ENCODE results near the gene APOO. TPM values are rescaled to one million over a fixed set of nuclear protein-coding genes. Genes with fewer than 3 reads are reported as not detected.

The APOO gene
- total and polyA plus RNA-seq, 2 of the 13 experiments (the other 11 are each of a cell fraction or from before 2014, with no cell fraction given) = 9.7 to 22.1 TPM

DNA sequence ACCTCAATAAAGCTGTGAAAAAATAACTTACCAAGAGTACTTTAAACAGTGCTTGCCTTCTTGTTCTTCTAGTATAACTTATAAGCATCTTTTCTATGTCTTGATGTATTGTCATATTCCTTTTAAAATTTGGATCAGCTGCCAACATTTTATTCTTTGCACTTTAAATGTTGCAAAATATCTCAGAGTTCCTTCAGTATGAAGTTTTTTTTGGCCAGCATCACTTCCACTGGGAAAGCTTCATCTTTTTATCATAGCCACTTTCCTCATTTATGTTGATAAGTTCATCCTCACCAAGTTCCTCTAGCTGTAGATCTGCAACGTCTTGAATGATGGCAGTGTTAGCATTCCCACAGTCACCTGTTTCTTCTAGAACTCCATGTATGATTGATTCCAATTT, 24.3 kb upstream of the APOO start (continued):
- TF ChIP-seq, protein P1, sequence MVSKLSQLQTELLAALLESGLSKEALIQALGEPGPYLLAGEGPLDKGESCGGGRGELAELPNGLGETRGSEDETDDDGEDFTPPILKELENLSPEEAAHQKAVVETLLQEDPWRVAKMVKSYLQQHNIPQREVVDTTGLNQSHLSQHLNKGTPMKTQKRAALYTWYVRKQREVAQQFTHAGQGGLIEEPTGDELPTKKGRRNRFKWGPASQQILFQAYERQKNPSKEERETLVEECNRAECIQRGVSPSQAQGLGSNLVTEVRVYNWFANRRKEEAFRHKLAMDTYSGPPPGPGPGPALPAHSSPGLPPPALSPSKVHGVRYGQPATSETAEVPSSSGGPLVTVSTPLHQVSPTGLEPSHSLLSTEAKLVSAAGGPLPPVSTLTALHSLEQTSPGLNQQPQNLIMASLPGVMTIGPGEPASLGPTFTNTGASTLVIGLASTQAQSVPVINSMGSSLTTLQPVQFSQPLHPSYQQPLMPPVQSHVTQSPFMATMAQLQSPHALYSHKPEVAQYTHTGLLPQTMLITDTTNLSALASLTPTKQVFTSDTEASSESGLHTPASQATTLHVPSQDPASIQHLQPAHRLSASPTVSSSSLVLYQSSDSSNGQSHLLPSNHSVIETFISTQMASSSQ (IDR thresholded peaks at IDR 0.05; ENCODE audit: low read depth) = no peak
- TF ChIP-seq, protein P1 (CRISPR knock-in tag; IDR thresholded peaks at IDR 0.05; ENCODE audit: borderline replicate concordance) = no peak
- TF ChIP-seq THAP11 (CRISPR knock-in tag; IDR thresholded peaks at IDR 0.05) (no peak), SP140L (CRISPR knock-in tag; IDR thresholded peaks at IDR 0.05; ENCODE audit: borderline replicate concordance) (no peak)
- TF ChIP-seq, protein P2, sequence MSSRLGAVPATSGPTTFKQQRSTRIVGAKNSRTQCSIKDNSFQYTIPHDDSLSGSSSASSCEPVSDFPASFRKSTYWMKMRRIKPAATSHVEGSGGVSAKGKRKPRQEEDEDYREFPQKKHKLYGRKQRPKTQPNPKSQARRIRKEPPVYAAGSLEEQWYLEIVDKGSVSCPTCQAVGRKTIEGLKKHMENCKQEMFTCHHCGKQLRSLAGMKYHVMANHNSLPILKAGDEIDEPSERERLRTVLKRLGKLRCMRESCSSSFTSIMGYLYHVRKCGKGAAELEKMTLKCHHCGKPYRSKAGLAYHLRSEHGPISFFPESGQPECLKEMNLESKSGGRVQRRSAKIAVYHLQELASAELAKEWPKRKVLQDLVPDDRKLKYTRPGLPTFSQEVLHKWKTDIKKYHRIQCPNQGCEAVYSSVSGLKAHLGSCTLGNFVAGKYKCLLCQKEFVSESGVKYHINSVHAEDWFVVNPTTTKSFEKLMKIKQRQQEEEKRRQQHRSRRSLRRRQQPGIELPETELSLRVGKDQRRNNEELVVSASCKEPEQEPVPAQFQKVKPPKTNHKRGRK (CRISPR knock-in tag; IDR thresholded peaks at IDR 0.05) = no peak

DNA sequence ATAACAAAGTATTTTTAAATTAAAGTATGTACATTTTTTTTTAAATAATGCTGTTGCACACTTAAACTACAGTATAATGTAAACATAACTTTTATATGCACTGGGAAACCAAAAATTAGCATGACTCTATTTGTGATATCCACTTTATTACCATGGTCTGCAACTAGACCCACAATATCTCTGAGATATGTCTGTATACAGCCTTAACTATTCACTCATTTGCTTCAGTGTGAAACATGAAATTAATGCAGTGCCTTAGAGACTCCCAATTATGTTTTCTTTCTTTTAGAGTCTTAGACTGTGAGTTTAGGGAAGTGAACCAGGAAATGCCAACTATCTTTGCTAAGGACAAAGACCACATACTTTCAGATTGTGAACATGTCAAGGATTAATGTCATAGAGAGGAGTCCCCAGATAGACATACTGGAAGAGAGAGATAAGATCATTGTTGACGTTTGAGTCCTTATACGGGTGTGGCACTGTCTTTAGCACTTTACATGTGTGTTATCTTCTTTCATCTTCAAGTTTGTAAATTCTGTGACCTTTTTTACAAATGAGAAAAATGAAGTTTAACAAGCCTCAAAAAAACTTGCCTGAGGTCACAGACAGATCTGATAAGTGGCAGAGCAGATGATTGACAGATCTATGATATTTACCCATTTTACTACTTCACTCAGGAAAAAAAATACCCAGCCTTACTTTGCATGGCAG, 23.3 kb upstream of the APOO start:
- intact Hi-C loops (cut with micrococcal nuclease; ENCODE audit: unreplicated experiment) = no loop called here
- H3K27ac ChIP-seq (ENCODE audit: extremely low read length, insufficient read depth, low read length) = no peak overlapping the region
- FAIRE-seq (no peak), DNase-seq (ENCODE audit: low spot score) (no peak), ATAC-seq (no peak)
- H3K9me3 ChIP-seq (ENCODE audit: low read length) = no peaks in the 10 kb centered on the region
- H3K79me2 ChIP-seq (ENCODE audit: insufficient read depth, low read length) = no peaks in the 10 kb centered on the region
- no peak for TF ChIP-seq ZNF616 (CRISPR knock-in tag; IDR thresholded peaks at IDR 0.05; ENCODE audit: low read depth)
- TF ChIP-seq ZNF317 (CRISPR knock-in tag; IDR thresholded peaks at IDR 0.05) = no peak
- TF ChIP-seq ZNF121 (CRISPR knock-in tag; IDR thresholded peaks at IDR 0.05) = no peak
- TF ChIP-seq, protein P3, sequence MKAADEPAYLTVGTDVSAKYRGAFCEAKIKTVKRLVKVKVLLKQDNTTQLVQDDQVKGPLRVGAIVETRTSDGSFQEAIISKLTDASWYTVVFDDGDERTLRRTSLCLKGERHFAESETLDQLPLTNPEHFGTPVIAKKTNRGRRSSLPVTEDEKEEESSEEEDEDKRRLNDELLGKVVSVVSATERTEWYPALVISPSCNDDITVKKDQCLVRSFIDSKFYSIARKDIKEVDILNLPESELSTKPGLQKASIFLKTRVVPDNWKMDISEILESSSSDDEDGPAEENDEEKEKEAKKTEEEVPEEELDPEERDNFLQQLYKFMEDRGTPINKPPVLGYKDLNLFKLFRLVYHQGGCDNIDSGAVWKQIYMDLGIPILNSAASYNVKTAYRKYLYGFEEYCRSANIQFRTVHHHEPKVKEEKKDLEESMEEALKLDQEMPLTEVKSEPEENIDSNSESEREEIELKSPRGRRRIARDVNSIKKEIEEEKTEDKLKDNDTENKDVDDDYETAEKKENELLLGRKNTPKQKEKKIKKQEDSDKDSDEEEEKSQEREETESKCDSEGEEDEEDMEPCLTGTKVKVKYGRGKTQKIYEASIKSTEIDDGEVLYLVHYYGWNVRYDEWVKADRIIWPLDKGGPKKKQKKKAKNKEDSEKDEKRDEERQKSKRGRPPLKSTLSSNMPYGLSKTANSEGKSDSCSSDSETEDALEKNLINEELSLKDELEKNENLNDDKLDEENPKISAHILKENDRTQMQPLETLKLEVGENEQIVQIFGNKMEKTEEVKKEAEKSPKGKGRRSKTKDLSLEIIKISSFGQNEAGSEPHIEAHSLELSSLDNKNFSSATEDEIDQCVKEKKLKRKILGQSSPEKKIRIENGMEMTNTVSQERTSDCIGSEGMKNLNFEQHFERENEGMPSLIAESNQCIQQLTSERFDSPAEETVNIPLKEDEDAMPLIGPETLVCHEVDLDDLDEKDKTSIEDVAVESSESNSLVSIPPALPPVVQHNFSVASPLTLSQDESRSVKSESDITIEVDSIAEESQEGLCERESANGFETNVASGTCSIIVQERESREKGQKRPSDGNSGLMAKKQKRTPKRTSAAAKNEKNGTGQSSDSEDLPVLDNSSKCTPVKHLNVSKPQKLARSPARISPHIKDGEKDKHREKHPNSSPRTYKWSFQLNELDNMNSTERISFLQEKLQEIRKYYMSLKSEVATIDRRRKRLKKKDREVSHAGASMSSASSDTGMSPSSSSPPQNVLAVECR (CRISPR knock-in tag; IDR thresholded peaks at IDR 0.05; ENCODE audit: borderline replicate concordance) = no peak
- 0 out of 2 replicates have a peak, but pooled peaks cover 7% of the 10 kb centered on the region for H3K4me1 ChIP-seq (ENCODE audit: insufficient read depth, low read length)
- ChIA-PET CTCF (ENCODE audit: low intra/inter-chr PET ratio, low total read pairs) (no interaction called here), POLR2A (no interaction called here)
- in situ Hi-C loops (cut with HindIII; ENCODE audit: extremely low pct_ligation_motif_present, low pct_unique_long_range_greater_than_20kb) = no loop called here
- H3K36me3 ChIP-seq (replicated peaks in 1 of 2; ENCODE audit: control insufficient read depth in 1 of 2, insufficient read depth in 2 of 2, low read length in 2 of 2) = no peaks in the 10 kb centered on the region
- H3K4me3 ChIP-seq (replicated peaks in 1 of 3; ENCODE audit: insufficient read depth in 1 of 3, low read depth in 2 of 3, low read length in 3 of 3) = no peak overlapping the region
- no peak overlapping the region for H2AFZ ChIP-seq (ENCODE audit: low read length)
- 3% methylated on average over 2 of the region's 2 CpGs for WGBS (ENCODE audit: low lambda C conversion rate)
- BruUV-seq (replicated peaks) = no TSS peak
- no peaks in the 10 kb centered on the region for H3K27me3 ChIP-seq (ENCODE audit: control insufficient read depth in 1 of 2, insufficient read depth in 2 of 2, low read length in 2 of 2)
- H4K20me1 ChIP-seq (ENCODE audit: insufficient read depth, low read length) = no peaks in the 10 kb centered on the region
- H3K4me2 ChIP-seq (ENCODE audit: low read depth, low read length) = no peak overlapping the region; the same call in 1 of the 2 replicates
- H3K9ac ChIP-seq (ENCODE audit: insufficient read depth, low read depth, low read length) = no peak overlapping the region
